ENCODE measurements around the gene FOXL2NB.
"Not testable (repeated sequence)": the region's sequence is repeated elsewhere in the genome, so short reads cannot be mapped to it uniquely, and the experiment has no call there.

The FOXL2NB gene

DNA sequence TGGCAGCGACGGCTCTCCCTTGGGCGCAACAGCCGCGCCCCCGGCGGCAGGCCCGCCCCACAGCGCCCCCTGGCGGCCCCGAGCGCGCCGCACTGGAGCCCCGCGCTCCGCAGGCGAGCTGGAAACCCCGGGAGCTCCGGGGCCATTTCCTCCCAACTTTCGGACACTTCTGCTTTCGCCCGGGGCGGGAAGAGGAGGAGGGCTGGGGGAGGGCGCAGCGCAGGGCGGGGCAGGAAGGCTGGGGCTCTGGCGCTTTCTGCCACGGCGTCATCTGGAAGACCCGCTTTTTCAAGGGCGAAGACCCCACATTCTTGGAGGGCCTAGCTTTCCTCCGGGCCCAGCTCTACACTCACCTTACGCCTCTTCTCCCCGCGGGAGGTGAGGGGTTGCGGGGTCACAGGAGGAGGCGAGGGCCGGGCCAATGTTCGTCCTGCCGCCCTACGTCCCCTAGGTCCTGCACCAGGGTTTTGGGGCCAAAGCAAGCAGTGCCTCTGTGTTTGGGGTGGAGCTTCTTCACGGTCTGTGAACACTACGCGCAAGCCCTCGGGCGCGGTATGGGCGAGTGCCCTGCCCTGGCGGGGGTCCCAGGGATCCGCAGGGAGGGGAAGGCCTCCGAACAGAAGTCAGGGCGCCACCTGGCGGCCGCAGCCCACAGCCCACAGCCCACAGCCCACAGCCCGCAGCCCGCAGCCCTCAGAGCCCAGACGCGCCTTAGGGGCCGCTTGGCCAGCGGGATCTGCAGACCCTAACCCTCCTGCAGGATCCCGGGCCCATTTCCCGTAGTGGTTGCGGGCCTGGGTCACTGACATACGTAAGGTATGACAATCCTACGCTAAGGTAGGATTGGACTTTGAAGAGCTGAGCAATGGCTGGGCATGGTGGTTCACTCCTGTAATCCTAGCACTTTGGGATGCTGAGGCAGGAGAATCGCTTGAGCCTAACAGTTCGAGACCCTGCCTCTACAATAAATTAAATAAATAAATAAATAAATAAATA lies 31.2 kb upstream of the FOXL2NB start:
- TF ChIP-seq, protein P1, sequence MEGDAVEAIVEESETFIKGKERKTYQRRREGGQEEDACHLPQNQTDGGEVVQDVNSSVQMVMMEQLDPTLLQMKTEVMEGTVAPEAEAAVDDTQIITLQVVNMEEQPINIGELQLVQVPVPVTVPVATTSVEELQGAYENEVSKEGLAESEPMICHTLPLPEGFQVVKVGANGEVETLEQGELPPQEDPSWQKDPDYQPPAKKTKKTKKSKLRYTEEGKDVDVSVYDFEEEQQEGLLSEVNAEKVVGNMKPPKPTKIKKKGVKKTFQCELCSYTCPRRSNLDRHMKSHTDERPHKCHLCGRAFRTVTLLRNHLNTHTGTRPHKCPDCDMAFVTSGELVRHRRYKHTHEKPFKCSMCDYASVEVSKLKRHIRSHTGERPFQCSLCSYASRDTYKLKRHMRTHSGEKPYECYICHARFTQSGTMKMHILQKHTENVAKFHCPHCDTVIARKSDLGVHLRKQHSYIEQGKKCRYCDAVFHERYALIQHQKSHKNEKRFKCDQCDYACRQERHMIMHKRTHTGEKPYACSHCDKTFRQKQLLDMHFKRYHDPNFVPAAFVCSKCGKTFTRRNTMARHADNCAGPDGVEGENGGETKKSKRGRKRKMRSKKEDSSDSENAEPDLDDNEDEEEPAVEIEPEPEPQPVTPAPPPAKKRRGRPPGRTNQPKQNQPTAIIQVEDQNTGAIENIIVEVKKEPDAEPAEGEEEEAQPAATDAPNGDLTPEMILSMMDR (IDR thresholded peaks at IDR 0.05; ENCODE audit: insufficient read depth, missing control alignments): peak; percentile 68
- FAIRE-seq (no peak), DNase-seq (ENCODE audit: insufficient read length, low spot score) (peak; percentile 79)

DNA sequence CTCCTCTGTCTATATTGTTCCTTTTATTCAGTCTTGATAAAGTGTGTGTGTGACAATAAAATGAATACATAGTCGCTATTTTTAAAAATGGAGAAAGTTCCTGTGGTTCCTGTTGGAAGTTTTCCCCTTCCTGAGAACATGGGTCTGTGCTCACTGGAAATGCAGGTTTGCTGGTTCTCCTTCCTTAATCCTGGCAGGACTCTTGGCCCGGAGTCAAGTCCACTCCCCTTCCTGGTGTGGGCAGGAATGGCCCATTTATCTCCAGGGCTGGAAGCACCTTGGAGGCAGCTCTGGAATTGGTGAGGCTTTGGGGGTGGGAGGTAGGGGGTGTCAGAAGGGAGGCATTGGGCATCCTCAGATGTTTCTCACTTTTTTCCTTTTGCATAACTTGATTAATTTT lies 30.2 kb upstream of the FOXL2NB start:
- TF ChIP-seq, protein P1 (IDR thresholded peaks at IDR 0.05; ENCODE audit: insufficient read depth, missing control alignments): no peak
- DNase-seq (ENCODE audit: insufficient read length, low spot score): no peak
- FAIRE-seq: no peak

- no peak for FAIRE-seq
- TF ChIP-seq, protein P1 (IDR thresholded peaks at IDR 0.05; ENCODE audit: insufficient read depth, missing control alignments): no peak
- DNase-seq (ENCODE audit: insufficient read length, low spot score): no peak
Measured at GRCh38 chr3:138919325-138919724, 27.7 kb upstream of the FOXL2NB start.

- no peak for DNase-seq (ENCODE audit: insufficient read length, low spot score)
Measured at GRCh38 chr3:138921316-138922292, 25.4 kb upstream of the FOXL2NB start.

GRCh38 chr3:138922400-138922799 lies 24.6 kb upstream of the FOXL2NB start:
- not testable (repeated sequence) for DNase-seq (ENCODE audit: insufficient read length, low spot score); FAIRE-seq

More at GRCh38 chr3:138921316-138922292, 25.4 kb upstream of the FOXL2NB start:
- TF ChIP-seq, protein P1 (IDR thresholded peaks at IDR 0.05; ENCODE audit: insufficient read depth, missing control alignments): no peak
- no peak for FAIRE-seq

DNA sequence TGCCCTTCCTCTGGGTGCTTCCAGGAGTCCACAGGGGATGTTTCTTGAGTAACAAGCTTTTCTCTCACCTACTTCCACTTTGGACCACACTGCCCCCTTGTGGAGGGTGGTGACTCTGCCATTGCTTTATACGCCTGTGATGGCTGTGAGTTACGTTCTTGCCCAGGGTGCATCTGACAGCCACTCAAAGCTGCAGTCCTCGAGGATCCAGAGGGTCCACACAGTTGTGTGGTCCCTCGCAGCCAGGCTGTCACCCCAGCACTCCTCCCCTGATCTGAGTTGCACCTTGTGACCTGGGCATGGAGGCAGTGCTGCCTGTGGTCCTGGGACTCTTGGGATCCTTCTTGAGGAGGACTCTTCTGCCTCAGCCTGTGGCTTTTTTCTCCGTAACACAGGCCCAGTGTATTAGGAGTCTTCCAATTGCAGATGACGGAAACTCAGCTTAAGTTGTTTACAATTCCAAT lies 23.5 kb upstream of the FOXL2NB start:
- FAIRE-seq (no peak), DNase-seq (ENCODE audit: insufficient read length, low spot score) (peak; percentile 57)
- TF ChIP-seq, protein P1 (IDR thresholded peaks at IDR 0.05; ENCODE audit: insufficient read depth, missing control alignments): peak; percentile 91

GRCh38 chr3:138928727-138929372 lies 18.2 kb upstream of the FOXL2NB start:
- FAIRE-seq: no peak
- TF ChIP-seq, protein P1 (IDR thresholded peaks at IDR 0.05; ENCODE audit: insufficient read depth, missing control alignments): no peak
- DNase-seq (ENCODE audit: insufficient read length, low spot score): no peak

All from D721Med (cell line).